HepG2 (cell line): ENCODE results near the gene DPP7. TPM values are rescaled to one million over a fixed set of nuclear protein-coding genes. Genes with fewer than 3 reads are reported as not detected.

Experiments
- ATAC-seq: fragments of 200-7000 bp; cut with Tn5 transposase; 3 replicates; pipeline ENCODE4 v1.9.1; 2020; ENCODE audit warnings: mild to moderate bottlenecking, moderate library complexity
- BruUV-seq: library from RNA; stranded (reverse); fragments of 400-500 nt; replicated peaks from 2 replicates; lab custom pipeline; 2021; lab: Mats Ljungman, UMichigan
- CTCF ChIA-PET: fragments of 300-600 bp; formaldehyde crosslinking; extraction: SDS; loops from one replicate; lab custom pipeline; 2021; ENCODE audit warnings: low total read pairs, inconsistent platforms, low intra/inter-chr PET ratio; lab: Yijun Ruan, JAX
- POLR2A ChIA-PET: fragments of 350-600 bp; sonication (Branson Sonifier 250); formaldehyde crosslinking; loops from one replicate; lab custom pipeline; 2020; ENCODE audit warnings: antibody characterized with exemption, inconsistent platforms; lab: Yijun Ruan, JAX
- DNase-seq: peaks from one replicate; pipeline ENCODE4 v3.0.0-alpha.2; 2015; ENCODE audit warnings: low spot score
- FAIRE-seq: peaks from 3 replicates; lab custom pipeline; 2011; peaks lifted over from hg19 to GRCh38; lab: Jason Lieb, UNC
- H2AFZ ChIP-seq: one replicate; pipeline ENCODE4 v1.6.1; 2011; ENCODE audit warnings: low read length, inconsistent platforms
- H3K27ac ChIP-seq: fragments of 300-600 bp; 3 replicates; pipeline ENCODE4 v1.8.0; 2011; ENCODE audit warnings: mixed run types, mild to moderate bottlenecking, mixed read lengths, low read length, inconsistent platforms; ENCODE audit not compliant: insufficient read depth; ENCODE audit errors: extremely low read length
- H3K27me3 ChIP-seq, 2 experiments: fragments of 200-600 bp in 1 of 2; 2 replicates in 1 of 2; 3 replicates in 1 of 2; pipeline versions ENCODE4 v1.6.0 to v1.8.0; 2011; ENCODE audit warnings: low read length in 2 of 2, mild to moderate bottlenecking in 2 of 2, moderate library complexity in 2 of 2, inconsistent platforms in 1 of 2; ENCODE audit not compliant: insufficient read depth in 2 of 2, control insufficient read depth in 1 of 2
- H3K36me3 ChIP-seq, 2 experiments: fragments of 200-600 bp in 1 of 2; replicated peaks in 1 of 2; 2 replicates in 1 of 2; 3 replicates in 1 of 2; pipeline versions ENCODE4 v1.5.1 to v1.8.0; 2011; ENCODE audit warnings: low read length in 2 of 2, inconsistent platforms in 1 of 2; ENCODE audit not compliant: insufficient read depth in 2 of 2, control insufficient read depth in 1 of 2
- H3K4me1 ChIP-seq: 2 replicates; pipeline ENCODE4 v1.5.1; 2012; ENCODE audit warnings: low read length, inconsistent platforms; ENCODE audit not compliant: insufficient read depth
- H3K4me2 ChIP-seq: 2 replicates; pipeline ENCODE4 v1.6.0; 2011; ENCODE audit warnings: low read depth, low read length, inconsistent platforms
- H3K4me3 ChIP-seq, 3 experiments: fragments of 200-600 bp in 1 of 3; sonication (generic), shearing (Covaris generic) in 1 of 3; replicated peaks in 1 of 3; 2 replicates each; pipeline ENCODE4 v1.5.1; 2011 to 2016; ENCODE audit warnings: low read length in 3 of 3, inconsistent platforms in 2 of 3, low read depth in 2 of 3, mild to moderate bottlenecking in 2 of 3, control low read depth in 1 of 3, mixed read lengths in 1 of 3; ENCODE audit not compliant: insufficient read depth in 1 of 3
- H3K79me2 ChIP-seq: one replicate; pipeline ENCODE4 v1.6.1; 2011; ENCODE audit warnings: low read length, inconsistent platforms; ENCODE audit not compliant: insufficient read depth
- H3K9ac ChIP-seq: 2 replicates; pipeline ENCODE4 v1.6.0; 2011; ENCODE audit warnings: mild to moderate bottlenecking, low read depth, low read length, inconsistent platforms; ENCODE audit not compliant: insufficient read depth
- H3K9me3 ChIP-seq: 2 replicates; pipeline ENCODE4 v1.5.1; 2012; ENCODE audit warnings: mild to moderate bottlenecking, low read length
- H4K20me1 ChIP-seq: 2 replicates; pipeline ENCODE4 v1.6.0; 2011; ENCODE audit warnings: inconsistent platforms, mild to moderate bottlenecking, low read length, moderate library complexity; ENCODE audit not compliant: insufficient read depth
- MTA1 ChIP-seq: sonication (generic); formaldehyde crosslinking; IDR thresholded peaks from 2 replicates; pipeline ENCODE4 v1.4.0; 2020; ENCODE audit warnings: missing genetic modification reagents, mild to moderate bottlenecking, borderline replicate concordance
- SATB2 ChIP-seq: sonication (generic); formaldehyde crosslinking; IDR thresholded peaks from 2 replicates; pipeline ENCODE4 v1.5.0; 2020; ENCODE audit warnings: missing genetic modification reagents
- SIX4 ChIP-seq: sonication (generic); formaldehyde crosslinking; IDR thresholded peaks from 2 replicates; pipeline ENCODE4 v1.4.0; 2020; ENCODE audit warnings: missing genetic modification reagents
- ZNF556 ChIP-seq: sonication (generic); formaldehyde crosslinking; IDR thresholded peaks from 2 replicates; pipeline ENCODE4 v1.4.0; 2020; ENCODE audit warnings: mild to moderate bottlenecking, missing genetic modification reagents, borderline replicate concordance
- WGBS: methylation state at CpG from one replicate; pipeline ENCODE4 v1.1.6; 2017; ENCODE audit warnings: low lambda C conversion rate; 5-methylcytosine and 5-hydroxymethylcytosine counted together
- in situ Hi-C: cut with HindIII; loops from 2 replicates; pipeline ENCODE4 v1.10.0; 2017; ENCODE audit warnings: low pct_unique_long_range_greater_than_20kb; ENCODE audit not compliant: extremely low pct_ligation_motif_present
- intact Hi-C: fragments of 100-400 bp; cut with micrococcal nuclease; formaldehyde crosslinking; loops from one replicate; pipeline ENCODE4 v1.10.0; 2022; ENCODE audit not compliant: unreplicated experiment
- polyA plus RNA-seq, 8 experiments: library from polyadenylated mRNA; depleted of rRNA in 3 of 8; stranded (reverse) in 7 of 8; unstranded in 1 of 8; fragments of >200 nt; fragmentation: Illumina TruSeq in 4 of 8; extraction: Trizol in 4 of 8; gene quantifications; 2 replicates each; pipeline versions ENCODE4 v1.2.1 to v1.2.3, GENCODE V29; 2011 to 2016; ENCODE audit warnings: low read depth in 4 of 8, missing spikeins in 1 of 8, mixed read lengths in 1 of 8; ENCODE audit not compliant: insufficient read depth in 1 of 8
- total RNA-seq, 5 experiments: library from RNA; depleted of rRNA; stranded (reverse); fragments of >200 nt; fragmentation: Illumina TruSeq; extraction: Trizol; gene quantifications; 2 replicates each; pipeline ENCODE4 v1.2.3, GENCODE V29; 2016; ENCODE audit warnings: low read depth in 1 of 5
- TF ChIP-seq, protein P1 (sequence below): sonication (generic); formaldehyde crosslinking; IDR thresholded peaks from 2 replicates; pipeline ENCODE4 v1.4.0; 2020; ENCODE audit warnings: missing genetic modification reagents

DPP7 gene
- total and polyA plus RNA-seq, 2 of the 13 experiments (the other 11 are each of a cell fraction or from before 2014, with no cell fraction given): 1.2 to 4.5 TPM

DNA sequence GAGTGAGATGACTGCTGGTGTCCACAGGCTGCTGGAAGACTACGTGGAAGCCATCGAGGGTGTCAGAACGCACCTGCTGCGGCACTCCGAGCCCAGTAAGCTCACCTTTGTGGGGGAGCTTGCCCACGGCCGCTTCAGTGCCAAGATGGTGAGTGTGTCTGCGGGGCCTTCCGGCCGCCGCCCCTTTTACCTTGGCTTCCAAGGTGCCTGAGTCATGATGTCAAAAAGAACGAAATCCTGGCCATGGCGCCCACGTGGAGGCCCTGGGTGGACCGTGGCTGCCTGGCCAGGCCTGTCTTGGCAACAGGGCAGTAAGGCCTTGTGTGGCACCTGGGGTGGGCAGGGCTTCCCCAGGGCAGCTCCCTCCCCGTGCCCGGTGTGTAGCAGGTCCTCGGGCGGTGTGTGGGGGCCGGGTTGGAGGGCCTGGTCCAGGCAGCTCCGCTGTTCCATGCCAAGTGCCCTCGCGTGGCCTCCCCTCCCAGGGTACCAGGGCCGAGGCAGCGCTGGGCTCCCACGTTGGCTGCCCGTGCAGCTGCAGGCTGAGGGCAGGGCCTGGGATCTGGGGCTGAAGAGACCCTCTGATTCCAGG, 7.8 kb downstream of the DPP7 start:
- Histone ChIP-seq H3K27ac (no peak overlapping the region), H3K4me2 (no peak overlapping the region), H3K27me3 (no peaks in the 10 kb centered on the region), H3K9me3 (no peaks in the 10 kb centered on the region), H4K20me1 (no peaks in the 10 kb centered on the region), H3K36me3 (peaks cover 28 to 43% of the 10 kb centered on the region in 2 experiments), H3K4me1 (peaks cover 21% of the 10 kb centered on the region), H3K4me3 (no peak overlapping the region), H3K79me2 (no peaks in the 10 kb centered on the region), H2AFZ (no peak overlapping the region), H3K9ac (no peak overlapping the region)
- FAIRE-seq (no peak), DNase-seq (no peak), ATAC-seq (no peak)
- ChIA-PET POLR2A (interaction anchor here (1.1 kb wide), 1 partner anchor 20 kb away, joined by 4 read pairs; the partner anchor contains the start of gene MAN1B1), CTCF (no interaction called here)
- intact Hi-C loops (no loop called here), in situ Hi-C loops (no loop called here)
- 0 out of 2 replicates have a peak, but pooled peaks have one; percentile 2 for TF ChIP-seq MTA1 (CRISPR knock-in tag)
- no peak for TF ChIP-seq SATB2
- no TSS peak for BruUV-seq
- WGBS: 100% methylated on average over 2 of the region's 27 CpGs

GRCh38 chr9:137105814-137106661, 8.5 kb downstream of the DPP7 start:
- peaks cover 28 to 50% of the 10 kb centered on the region in 2 experiments for H3K36me3 ChIP-seq
- no peaks in the 10 kb centered on the region for H4K20me1 ChIP-seq
- no peak overlapping the region for H2AFZ ChIP-seq
- WGBS: over 99% methylated on average over 15 of the region's 31 CpGs
- no peak for FAIRE-seq
- intact Hi-C loops: no loop called here
- H3K9ac ChIP-seq: no peak overlapping the region
- no peaks in the 10 kb centered on the region for H3K9me3 ChIP-seq
- BruUV-seq: no TSS peak
- in situ Hi-C loops: no loop called here
- no peaks in the 10 kb centered on the region for H3K79me2 ChIP-seq
- DNase-seq: no peak
- no peaks in the 10 kb centered on the region for H3K27me3 ChIP-seq
- peaks cover 14% of the 10 kb centered on the region for H3K4me1 ChIP-seq
- CTCF ChIA-PET: no interaction called here
- TF ChIP-seq, protein P1, sequence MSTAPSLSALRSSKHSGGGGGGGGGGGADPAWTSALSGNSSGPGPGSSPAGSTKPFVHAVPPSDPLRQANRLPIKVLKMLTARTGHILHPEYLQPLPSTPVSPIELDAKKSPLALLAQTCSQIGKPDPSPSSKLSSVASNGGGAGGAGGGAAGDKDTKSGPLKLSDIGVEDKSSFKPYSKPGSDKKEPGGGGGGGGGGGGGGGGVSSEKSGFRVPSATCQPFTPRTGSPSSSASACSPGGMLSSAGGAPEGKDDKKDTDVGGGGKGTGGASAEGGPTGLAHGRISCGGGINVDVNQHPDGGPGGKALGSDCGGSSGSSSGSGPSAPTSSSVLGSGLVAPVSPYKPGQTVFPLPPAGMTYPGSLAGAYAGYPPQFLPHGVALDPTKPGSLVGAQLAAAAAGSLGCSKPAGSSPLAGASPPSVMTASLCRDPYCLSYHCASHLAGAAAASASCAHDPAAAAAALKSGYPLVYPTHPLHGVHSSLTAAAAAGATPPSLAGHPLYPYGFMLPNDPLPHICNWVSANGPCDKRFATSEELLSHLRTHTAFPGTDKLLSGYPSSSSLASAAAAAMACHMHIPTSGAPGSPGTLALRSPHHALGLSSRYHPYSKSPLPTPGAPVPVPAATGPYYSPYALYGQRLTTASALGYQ (CRISPR knock-in tag): no peak
- no peak for TF ChIP-seq SIX4 (CRISPR knock-in tag)
- no peak for TF ChIP-seq ZNF556 (CRISPR knock-in tag)
- no peak overlapping the region for H3K4me2 ChIP-seq
- POLR2A ChIA-PET: no interaction called here
- no peak overlapping the region for H3K27ac ChIP-seq
- ATAC-seq: no peak
- no peak overlapping the region for H3K4me3 ChIP-seq
